Measurements from ENCODE around the gene NAIF1.

The NAIF1 gene

GRCh38 chr9:128068386-128069205, 1.5 kb upstream of the NAIF1 start:
- peak in 41 of 42 donors; percentile 12 to 78 (median 54) for DNase-seq
- intact Hi-C loops (cut with DNase I) = loop anchor here (10.0 kb wide), 1 partner anchor 124 kb away; no protein-coding TSS in a partner anchor

DNA sequence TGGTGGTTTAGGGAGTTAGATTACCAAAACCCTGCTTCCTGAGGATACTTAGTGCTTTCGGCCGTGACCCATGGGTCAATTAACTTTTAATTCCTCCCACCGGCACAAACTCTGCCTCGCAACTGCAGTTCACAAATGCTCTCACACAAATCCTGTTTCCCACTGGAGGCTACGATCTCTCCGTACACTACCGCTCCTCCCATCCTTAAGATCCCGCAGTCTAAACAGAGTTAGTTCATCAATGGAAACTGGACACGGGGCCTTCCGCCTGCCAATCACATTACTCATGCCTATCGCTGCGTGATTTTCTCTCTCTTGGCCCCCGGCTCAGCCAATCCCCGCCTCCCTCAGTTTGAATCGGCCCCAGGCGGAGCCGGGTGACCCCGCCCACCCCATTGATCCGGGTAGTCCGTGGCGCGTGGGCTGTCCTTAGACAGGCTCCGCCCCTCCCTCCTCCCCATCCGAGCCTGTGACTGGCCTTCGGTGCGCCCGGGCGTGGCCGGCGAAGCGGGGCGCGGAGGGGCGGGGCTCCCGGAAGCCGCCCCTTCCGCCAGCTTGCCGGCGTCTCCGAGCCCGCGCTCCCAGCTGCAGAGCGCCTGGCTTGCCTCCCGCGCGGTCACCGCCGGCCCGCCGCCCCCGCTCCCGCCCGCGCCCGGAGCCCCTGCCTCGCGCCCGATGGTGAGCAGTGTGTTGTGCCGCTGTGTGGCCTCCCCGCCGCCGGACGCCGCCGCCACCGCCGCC, 695 bp upstream of the NAIF1 start, which contains the start of gene SLC25A25:
TSS of gene SLC25A25 (plus strand) at position 588 of the 741 bp plus-strand sequence. CDS start at position 676, 88 bp downstream.
- peak; percentile 99 to 100 (median 100) for DNase-seq
- intact Hi-C loops (cut with DNase I) = loop anchor here (10.0 kb wide), 1 partner anchor 123 kb away; no protein-coding TSS in a partner anchor

- intact Hi-C loops (cut with DNase I) = loop anchor here (10.0 kb wide), 1 partner anchor 121 kb away; no protein-coding TSS in a partner anchor
- DNase-seq = peak in 1 of 42 donors; percentile 15
These were observed 1.0 kb downstream of the NAIF1 start for GRCh38 chr9:128065907-128066712.

- DNase-seq = no peak
These were observed 4.0 kb downstream of the NAIF1 start for GRCh38 chr9:128062846-128063831.

DNA sequence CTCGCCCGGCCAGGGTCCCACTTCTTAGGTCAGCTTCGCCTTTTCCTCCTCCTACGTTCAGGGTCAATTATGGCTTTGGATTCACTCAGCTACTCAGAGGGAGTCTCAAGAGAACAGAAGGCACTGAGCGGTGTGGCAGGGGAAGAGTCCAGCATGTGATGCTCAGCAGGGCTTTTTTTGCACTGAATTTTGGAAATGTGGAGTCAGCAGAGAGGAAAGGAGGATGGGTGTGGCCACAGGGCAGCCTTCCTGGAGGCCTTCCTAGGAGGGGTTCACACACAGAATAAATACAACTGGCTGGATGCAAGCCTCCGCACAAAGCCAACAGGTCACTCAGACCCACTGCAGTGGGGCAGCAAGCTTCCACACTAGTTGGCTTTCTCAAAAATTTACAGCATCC, 4.8 kb downstream of the NAIF1 start:
- intact Hi-C loops (cut with DNase I) = loop anchor here (10.0 kb wide), 1 partner anchor 117 kb away; no protein-coding TSS in a partner anchor
- DNase-seq = no peak

More at GRCh38 chr9:128062846-128063831, 4.0 kb downstream of the NAIF1 start:
- intact Hi-C loops (cut with DNase I) = loop anchor here (10.0 kb wide), 1 partner anchor 118 kb away; no protein-coding TSS in a partner anchor

DNA sequence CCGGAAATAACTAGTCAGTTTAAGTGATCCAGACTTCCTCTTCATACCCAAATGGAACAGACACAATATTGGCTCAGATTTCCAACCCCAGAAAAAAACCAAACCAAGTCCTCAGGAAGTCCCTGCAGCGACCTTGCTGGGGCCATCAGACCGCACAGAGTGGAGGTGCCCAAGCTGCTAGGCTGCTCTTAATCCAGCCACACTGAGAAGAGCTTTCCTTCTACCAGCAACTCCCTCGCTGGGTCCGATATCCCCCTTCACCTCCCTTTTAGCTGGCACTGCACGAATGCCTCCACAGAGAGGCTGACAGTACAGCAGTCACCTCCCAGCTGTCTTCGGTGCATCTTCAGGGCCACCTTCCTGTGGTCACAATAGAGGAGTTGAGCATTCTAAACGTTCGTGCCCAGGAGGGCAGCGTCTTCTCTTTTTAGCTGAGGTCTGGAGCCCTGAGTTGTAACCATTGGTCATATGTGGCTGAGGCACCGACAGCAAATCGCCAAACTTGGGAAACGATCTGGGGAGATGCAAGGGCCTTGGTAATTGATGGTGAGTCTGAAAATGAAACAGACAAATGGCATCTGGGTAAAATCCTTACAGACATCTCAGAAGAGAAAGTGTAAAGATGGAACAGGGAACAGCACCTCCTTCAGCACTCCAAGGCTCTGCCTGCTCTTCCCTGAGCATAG, 5.7 kb downstream of the NAIF1 start:
- intact Hi-C loops (cut with DNase I) = loop anchor here (10.0 kb wide), 1 partner anchor 117 kb away; no protein-coding TSS in a partner anchor
- DNase-seq = no peak

GRCh38 chr9:128059365-128059983, 7.6 kb downstream of the NAIF1 start:
- intact Hi-C loops (cut with DNase I) = no loop called here
- DNase-seq = no peak

- no peak for DNase-seq
- intact Hi-C loops (cut with DNase I) = no loop called here
These were observed 9.3 kb downstream of the NAIF1 start for GRCh38 chr9:128057724-128058409.

DNA sequence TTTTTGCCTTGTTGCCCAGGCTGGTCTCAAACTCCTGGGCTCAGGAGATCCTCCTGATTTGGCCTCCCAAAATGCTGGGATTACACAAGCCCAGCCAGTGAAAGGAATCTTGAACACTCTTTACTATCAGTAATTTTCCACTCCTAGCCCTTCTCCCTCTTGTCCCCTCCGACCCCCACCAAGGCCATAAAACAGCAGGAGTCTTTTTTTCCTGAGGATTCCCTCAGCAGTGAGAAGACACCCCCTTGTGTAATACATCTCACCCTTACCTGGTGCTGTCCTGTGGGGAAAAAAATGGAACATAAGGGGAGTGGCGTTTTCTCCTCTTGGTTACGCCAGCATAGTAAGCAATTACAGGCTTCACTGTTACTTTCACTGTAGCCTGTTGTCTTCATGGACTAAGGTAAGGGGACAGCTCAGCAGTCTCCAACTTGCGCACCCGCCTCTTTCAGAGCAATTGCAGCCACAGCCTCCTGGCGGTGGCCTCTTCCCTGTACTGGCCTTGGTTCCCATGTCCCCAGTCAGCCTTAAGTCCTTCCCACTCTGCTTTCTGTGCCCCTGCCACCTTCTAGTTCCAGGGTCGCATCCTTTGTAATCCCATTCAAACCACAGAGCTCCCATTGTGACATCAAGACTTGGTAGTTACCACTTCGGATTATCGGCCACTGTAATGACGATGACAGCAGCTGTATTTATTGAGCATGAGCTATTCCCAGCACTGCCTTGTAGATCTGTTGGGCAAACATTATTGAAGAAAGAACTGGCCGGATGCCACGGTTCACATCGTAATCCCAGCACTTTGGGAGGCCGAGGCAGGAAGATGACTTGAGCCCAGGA, 10.0 kb downstream of the NAIF1 start:
- intact Hi-C loops (cut with DNase I) = no loop called here
- DNase-seq = no peak

DNA sequence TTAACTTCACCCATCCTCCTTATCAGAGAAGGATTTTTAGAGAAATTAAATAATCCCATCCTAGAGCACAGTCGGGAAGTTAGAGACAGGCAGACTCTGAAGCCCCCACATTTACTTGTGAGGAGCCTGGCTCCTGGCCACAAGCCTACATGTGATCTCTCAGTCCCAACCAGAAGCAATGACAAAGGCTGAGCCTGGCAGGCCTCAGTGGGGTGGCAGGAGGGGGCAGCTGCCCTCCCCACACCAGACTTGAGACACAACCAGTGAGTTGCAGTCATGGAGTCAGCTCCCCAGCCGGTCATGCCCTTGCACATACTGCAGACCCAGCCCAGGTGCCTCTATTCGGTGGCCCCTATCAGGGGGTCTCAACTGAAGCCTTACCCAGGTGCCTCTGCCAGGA, 11.0 kb downstream of the NAIF1 start:
- peak in 32 of 42 donors; percentile 13 to 65 (median 33) for DNase-seq
- intact Hi-C loops (cut with DNase I) = no loop called here

- intact Hi-C loops (cut with DNase I) = no loop called here
- DNase-seq = peak in 20 of 42 donors; percentile 6 to 51 (median 22)
These were observed 11.6 kb downstream of the NAIF1 start for GRCh38 chr9:128055344-128056040.

- no peak for DNase-seq
- intact Hi-C loops (cut with DNase I) = no loop called here
These were observed 13.0 kb downstream of the NAIF1 start for GRCh38 chr9:128054087-128054486.

DNA sequence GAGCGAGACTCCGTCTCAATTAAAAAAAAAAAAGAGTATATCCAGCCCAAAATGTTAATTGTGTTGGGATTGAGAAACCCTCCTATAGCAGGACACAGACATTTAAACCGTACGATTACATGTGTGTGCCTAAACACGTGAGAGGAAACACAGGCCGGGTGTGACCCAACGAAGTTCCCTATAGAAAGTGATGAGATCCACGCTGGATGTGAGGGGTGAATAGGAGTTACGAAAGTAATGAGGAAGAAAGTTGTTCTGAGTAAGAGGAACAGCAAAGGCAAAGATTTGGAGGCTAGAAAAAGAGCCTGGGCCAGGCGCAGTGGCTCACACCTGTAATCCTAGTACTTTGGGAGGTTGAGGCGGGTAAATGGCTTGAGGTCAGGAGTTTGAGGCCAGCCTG, 13.6 kb downstream of the NAIF1 start:
- DNase-seq = peak in 22 of 42 donors; percentile 12 to 60 (median 34)
- intact Hi-C loops (cut with DNase I) = no loop called here

GRCh38 chr9:128051932-128052709, 15.0 kb downstream of the NAIF1 start:
- no peak for DNase-seq
- intact Hi-C loops (cut with DNase I) = no loop called here

Data from head of caudate nucleus (tissue), 42 donors.